ENCODE measurements around the gene ARHGAP26.

ARHGAP26 gene

DNA sequence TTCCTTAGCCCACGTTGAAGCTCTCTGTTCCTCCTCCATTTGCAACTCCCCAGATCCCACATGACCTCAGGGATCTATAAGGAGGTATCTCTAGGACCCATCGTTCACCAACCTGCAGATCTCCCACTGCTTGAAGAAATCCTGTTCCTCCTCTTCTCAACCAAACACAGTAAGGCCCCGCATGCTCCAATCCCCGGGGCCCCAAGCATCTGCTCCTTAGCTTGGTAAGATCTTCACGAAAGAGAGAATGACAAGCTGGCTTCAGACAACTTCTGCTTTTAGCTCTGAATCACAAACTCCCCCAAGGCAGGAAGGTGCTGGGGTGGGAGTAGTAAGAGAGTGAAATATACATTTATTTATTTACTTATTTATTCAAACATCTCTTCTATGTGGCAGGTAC, 33.0 kb upstream of the ARHGAP26 start:
- Histone ChIP-seq H3K4me1 (ENCODE audit: control insufficient read depth in 1 of 2, insufficient read depth in 1 of 2, low read depth in 1 of 2, low read length in 1 of 2) (no peaks in the 10 kb centered on the region), H3K9me3 (no peaks in the 10 kb centered on the region), H3K27ac (no peak overlapping the region), H3K36me3 (no peaks in the 10 kb centered on the region), H3K4me3 (ENCODE audit: low read depth in 1 of 2, low read length in 1 of 2) (no peak overlapping the region), H3K27me3 (no peaks in the 10 kb centered on the region)
- TF ChIP-seq, protein P1, sequence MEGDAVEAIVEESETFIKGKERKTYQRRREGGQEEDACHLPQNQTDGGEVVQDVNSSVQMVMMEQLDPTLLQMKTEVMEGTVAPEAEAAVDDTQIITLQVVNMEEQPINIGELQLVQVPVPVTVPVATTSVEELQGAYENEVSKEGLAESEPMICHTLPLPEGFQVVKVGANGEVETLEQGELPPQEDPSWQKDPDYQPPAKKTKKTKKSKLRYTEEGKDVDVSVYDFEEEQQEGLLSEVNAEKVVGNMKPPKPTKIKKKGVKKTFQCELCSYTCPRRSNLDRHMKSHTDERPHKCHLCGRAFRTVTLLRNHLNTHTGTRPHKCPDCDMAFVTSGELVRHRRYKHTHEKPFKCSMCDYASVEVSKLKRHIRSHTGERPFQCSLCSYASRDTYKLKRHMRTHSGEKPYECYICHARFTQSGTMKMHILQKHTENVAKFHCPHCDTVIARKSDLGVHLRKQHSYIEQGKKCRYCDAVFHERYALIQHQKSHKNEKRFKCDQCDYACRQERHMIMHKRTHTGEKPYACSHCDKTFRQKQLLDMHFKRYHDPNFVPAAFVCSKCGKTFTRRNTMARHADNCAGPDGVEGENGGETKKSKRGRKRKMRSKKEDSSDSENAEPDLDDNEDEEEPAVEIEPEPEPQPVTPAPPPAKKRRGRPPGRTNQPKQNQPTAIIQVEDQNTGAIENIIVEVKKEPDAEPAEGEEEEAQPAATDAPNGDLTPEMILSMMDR (IDR thresholded peaks at IDR 0.05): no peak

DNA sequence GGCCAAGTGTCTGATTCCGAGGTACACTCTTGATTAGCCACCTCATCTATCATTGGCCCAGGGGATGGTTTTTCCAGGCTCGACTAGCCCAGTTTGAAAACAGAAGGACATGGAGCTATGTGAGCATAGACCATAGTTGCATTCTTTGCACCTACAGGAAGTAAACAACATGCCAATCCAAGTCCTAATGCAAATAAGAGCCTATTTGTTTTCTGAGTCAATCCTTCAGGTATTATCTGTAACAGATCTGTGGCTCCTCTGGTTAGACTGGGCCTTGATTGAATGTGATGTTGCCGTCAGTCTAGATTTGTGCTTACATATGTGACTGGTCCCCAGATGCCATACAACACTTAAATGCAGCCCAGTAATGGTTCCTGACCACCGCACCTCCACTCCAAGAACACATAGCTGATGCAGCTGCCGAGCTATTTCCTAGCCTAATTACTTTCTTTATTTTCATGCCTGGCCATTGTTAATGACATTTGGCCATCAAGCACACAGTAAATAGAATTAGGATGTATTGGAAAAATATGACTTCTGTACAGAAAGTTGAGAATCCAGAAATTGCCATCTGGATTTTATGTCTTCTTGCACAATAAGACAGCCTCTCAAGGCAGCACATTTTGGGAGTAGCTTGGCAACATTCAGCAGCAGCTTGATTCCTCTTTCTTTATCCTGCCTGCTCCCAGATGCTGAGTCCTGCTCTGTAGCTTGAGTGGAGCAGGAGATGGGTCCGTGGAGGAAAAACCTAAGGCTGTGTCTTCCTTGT, 29.5 kb upstream of the ARHGAP26 start:
- Histone ChIP-seq H3K9me3 (no peaks in the 10 kb centered on the region), H3K27me3 (no peaks in the 10 kb centered on the region), H3K27ac (no peak overlapping the region), H3K4me3 (ENCODE audit: low read depth in 1 of 2, low read length in 1 of 2) (no peak overlapping the region), H3K36me3 (no peaks in the 10 kb centered on the region), H3K4me1 (ENCODE audit: control insufficient read depth in 1 of 2, insufficient read depth in 1 of 2, low read depth in 1 of 2, low read length in 1 of 2) (no peaks in the 10 kb centered on the region)
- TF ChIP-seq, protein P1 (IDR thresholded peaks at IDR 0.05): no peak

DNA sequence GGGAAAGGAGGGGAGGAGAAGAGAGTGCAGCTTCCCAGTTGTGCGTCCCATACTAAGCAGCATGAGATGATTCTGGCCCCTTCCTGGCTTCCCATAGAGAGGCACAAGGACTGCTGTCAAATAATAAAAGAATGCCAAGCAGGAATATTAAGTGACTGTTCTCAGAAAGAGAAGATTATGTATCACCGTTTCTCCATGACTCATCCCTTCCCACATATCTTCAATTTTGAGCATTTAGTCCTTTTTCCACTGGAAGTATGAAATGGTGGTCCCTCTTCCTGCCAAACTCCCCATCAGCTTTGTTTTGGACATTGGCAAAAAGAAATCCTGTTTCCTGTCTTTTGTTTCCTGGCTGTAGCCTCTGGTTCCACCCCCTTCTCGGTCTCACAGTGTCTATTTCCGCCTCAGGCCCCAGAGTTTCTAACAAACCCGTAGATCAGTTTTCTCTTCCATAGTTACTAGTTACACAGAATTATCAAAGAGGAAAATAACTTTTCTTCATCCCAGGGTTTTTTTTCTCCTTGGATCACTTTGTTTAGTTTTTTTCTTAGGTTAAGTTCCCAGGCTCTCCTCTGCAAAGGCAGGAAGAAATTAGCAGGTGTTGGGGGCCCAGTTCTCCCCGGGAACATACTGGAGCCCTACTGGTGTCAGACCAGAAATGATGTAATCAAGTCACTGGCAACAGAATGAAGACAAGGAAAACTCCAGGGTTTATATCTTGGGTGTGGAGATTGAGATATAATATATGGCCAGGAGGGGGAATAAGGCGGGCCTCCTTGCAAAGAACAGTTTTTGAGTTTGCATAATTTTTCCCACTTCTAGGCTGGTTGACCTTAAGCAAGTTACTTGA, 26.4 kb upstream of the ARHGAP26 start:
- no peaks in the 10 kb centered on the region for H3K36me3 ChIP-seq
- TF ChIP-seq, protein P1 (IDR thresholded peaks at IDR 0.05): no peak
- H3K4me3 ChIP-seq (ENCODE audit: low read depth in 1 of 2, low read length in 1 of 2): no peak overlapping the region
- H3K4me1 ChIP-seq (ENCODE audit: control insufficient read depth in 1 of 2, insufficient read depth in 1 of 2, low read depth in 1 of 2, low read length in 1 of 2): peaks cover 0 to 2% of the 10 kb centered on the region in 2 experiments
- H3K27me3 ChIP-seq: no peaks in the 10 kb centered on the region
- H3K27ac ChIP-seq: no peak overlapping the region
- no peaks in the 10 kb centered on the region for H3K9me3 ChIP-seq

DNA sequence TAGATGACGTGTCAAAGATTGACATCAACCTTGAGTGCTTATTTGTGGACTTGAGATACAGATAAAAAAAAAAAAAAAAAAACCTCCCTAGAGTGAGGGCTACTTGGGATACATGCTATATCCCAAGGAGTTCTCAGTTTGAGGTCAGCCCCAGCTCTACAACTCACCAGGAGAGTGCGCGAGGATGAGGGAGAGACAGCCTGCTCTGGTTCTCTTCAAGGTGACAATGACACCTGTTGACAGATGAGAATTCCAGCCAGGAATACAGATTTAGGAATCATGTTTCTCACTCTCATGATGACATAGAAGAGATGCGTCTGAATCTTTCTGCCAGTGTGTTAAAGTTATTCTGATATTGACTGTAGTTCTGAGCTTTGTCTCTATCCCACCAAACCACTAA, 24.9 kb upstream of the ARHGAP26 start:
- H3K4me1 ChIP-seq (ENCODE audit: control insufficient read depth in 1 of 2, insufficient read depth in 1 of 2, low read depth in 1 of 2, low read length in 1 of 2): peaks cover 10 to 16% of the 10 kb centered on the region in 2 experiments
- TF ChIP-seq, protein P1 (IDR thresholded peaks at IDR 0.05): no peak

DNA sequence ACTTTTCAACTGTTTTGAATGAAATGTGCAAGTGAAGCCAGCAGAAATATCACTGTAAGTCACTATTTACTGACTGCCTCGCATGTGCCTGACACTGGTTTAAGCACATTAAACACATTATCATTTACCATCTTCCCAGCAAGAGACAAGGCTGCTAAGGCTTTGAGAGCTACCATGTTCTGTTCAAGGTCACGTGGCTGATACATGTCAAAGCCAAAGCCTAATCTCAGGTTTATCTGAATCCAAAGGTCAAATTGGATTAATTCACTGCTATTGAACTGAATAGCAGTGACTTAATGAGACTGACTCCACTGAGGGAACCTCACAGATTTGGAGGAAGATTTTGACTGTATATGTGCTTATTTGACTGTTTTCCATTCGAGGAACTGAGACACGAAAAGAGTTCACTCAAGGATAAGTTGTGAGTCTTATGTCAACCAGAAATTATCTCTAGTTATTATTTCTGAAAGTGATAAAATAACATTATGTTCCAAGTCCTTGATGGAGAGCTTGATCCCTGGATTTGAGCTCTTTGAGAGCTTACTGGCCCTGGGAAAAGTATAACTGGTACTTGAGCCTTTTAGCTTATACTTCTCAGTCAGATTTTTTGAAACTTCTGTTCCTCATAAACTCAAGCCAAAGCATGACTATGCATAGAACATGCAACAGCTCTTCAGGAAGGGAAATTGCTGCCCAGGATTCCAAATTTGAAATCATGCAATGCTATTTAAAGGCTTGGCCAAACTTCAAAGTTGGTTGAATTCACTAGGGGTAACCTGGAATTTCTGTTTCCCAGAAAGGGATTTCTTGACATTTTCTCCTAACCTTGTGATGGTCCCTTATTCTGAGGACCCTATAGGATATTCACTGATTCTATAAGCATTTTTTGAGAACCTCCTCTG, 23.4 kb upstream of the ARHGAP26 start:
- no peak overlapping the region for H3K27ac ChIP-seq
- TF ChIP-seq, protein P1 (IDR thresholded peaks at IDR 0.05): no peak
- H3K36me3 ChIP-seq: no peaks in the 10 kb centered on the region
- H3K9me3 ChIP-seq: no peaks in the 10 kb centered on the region
- no peaks in the 10 kb centered on the region for H3K27me3 ChIP-seq
- peaks cover 10 to 17% of the 10 kb centered on the region in 2 experiments for H3K4me1 ChIP-seq (ENCODE audit: control insufficient read depth in 1 of 2, insufficient read depth in 1 of 2, low read depth in 1 of 2, low read length in 1 of 2)
- no peak overlapping the region for H3K4me3 ChIP-seq (ENCODE audit: low read depth in 1 of 2, low read length in 1 of 2)

More for the DNA sequence above, 24.9 kb upstream of the ARHGAP26 start:
- Histone ChIP-seq H3K4me3 (ENCODE audit: low read depth in 1 of 2, low read length in 1 of 2) (no peak overlapping the region), H3K27me3 (no peaks in the 10 kb centered on the region), H3K27ac (no peak overlapping the region), H3K36me3 (no peaks in the 10 kb centered on the region), H3K9me3 (no peaks in the 10 kb centered on the region)

All from neutrophil (primary cell).